HepG2 (cell line): Measurements from ENCODE around the gene GGT1. TPM values are rescaled to one million over a fixed set of nuclear protein-coding genes. Genes with fewer than 3 reads are reported as not detected.

Experiments
- ERF ChIP-seq: IDR thresholded peaks from 2 replicates; pipeline ENCODE4 v1.6.1; 2018; ENCODE audit warnings: missing biosample characterization, missing genetic modification reagents
- HIC2 ChIP-seq: sonication (generic); formaldehyde crosslinking; IDR thresholded peaks from 2 replicates; pipeline ENCODE4 v1.9.0; 2022; ENCODE audit warnings: low read depth, missing genetic modification reagents
- HNRNPH1 ChIP-seq: fragments of 200-400 bp; formaldehyde crosslinking; optimal IDR thresholded peaks from 2 replicates; pipeline ENCODE3; 2017; ENCODE audit warnings: mild to moderate bottlenecking, low read depth, low read length
- HNRNPK ChIP-seq: fragments of 200-400 bp; formaldehyde crosslinking; IDR thresholded peaks from 2 replicates; pipeline ENCODE4 v1.6.1; 2018; ENCODE audit warnings: low read length, low read depth, moderate library complexity, mild to moderate bottlenecking; ENCODE audit not compliant: poor library complexity, severe bottlenecking
- KAT8 ChIP-seq: IDR thresholded peaks from 2 replicates; pipeline ENCODE4 v1.6.1; 2016; ENCODE audit warnings: missing genetic modification reagents, missing compliant biosample characterization
- MEF2D ChIP-seq: sonication (generic); formaldehyde crosslinking; IDR thresholded peaks from 2 replicates; pipeline ENCODE4 v1.5.1; 2020; ENCODE audit warnings: mild to moderate bottlenecking, missing genetic modification reagents
- MXI1 ChIP-seq: IDR thresholded peaks from 3 replicates; pipeline ENCODE4 v1.6.1; 2012; ENCODE audit warnings: low read depth, low read length, inconsistent platforms, borderline replicate concordance
- NR2F1 ChIP-seq, 2 experiments: fragments of 450-650 bp in 1 of 2; formaldehyde crosslinking in 1 of 2; IDR thresholded peaks; 2 replicates each; pipeline versions ENCODE4 v1.5.0 to v1.6.1; 2016 to 2020; ENCODE audit warnings: mild to moderate bottlenecking in 1 of 2, missing compliant biosample characterization in 1 of 2, missing genetic modification reagents in 1 of 2, moderate library complexity in 1 of 2
- POLR2AphosphoS5 ChIP-seq: IDR thresholded peaks from 2 replicates; pipeline ENCODE4 v1.6.1; 2012; ENCODE audit warnings: low read depth, low read length
- RFX3 ChIP-seq: IDR thresholded peaks from 2 replicates; pipeline ENCODE4 v1.6.1; 2016; ENCODE audit warnings: missing biosample characterization, missing genetic modification reagents
- SIN3A ChIP-seq: IDR thresholded peaks from 2 replicates; pipeline ENCODE4 v1.6.1; 2011; ENCODE audit warnings: low read depth, mild to moderate bottlenecking, control low read depth, low read length, borderline replicate concordance
- SOX6 ChIP-seq, 2 experiments: fragments of 450-650 bp in 1 of 2; sonication (generic) in 1 of 2; formaldehyde crosslinking in 1 of 2; IDR thresholded peaks; 2 replicates each; pipeline versions ENCODE4 v1.4.0 to v1.6.1; 2017 to 2020; ENCODE audit warnings: antibody characterized with exemption in 1 of 2, mild to moderate bottlenecking in 1 of 2, missing genetic modification reagents in 1 of 2
- SRSF1 ChIP-seq: fragments of 200-400 bp; formaldehyde crosslinking; optimal IDR thresholded peaks from 2 replicates; pipeline ENCODE3; 2017; ENCODE audit warnings: mild to moderate bottlenecking, low read depth, low read length, moderate library complexity
- ZBTB7B ChIP-seq: sonication (generic); formaldehyde crosslinking; IDR thresholded peaks from 2 replicates; pipeline ENCODE4 v1.4.0; 2020; ENCODE audit warnings: missing genetic modification reagents
- ZFX ChIP-seq: sonication (generic); formaldehyde crosslinking; IDR thresholded peaks from 2 replicates; pipeline ENCODE4 v1.4.0; 2020; ENCODE audit warnings: mild to moderate bottlenecking, low read depth, missing genetic modification reagents, moderate library complexity
- ZNF224 ChIP-seq: sonication (generic); formaldehyde crosslinking; IDR thresholded peaks from 2 replicates; pipeline ENCODE4 v1.5.0; 2020; ENCODE audit warnings: mild to moderate bottlenecking, missing genetic modification reagents
- ZNF296 ChIP-seq: sonication (generic); formaldehyde crosslinking; conservative IDR thresholded peaks from 2 replicates; pipeline ENCODE4 v1.5.0; 2020; ENCODE audit warnings: mild to moderate bottlenecking, missing genetic modification reagents
- polyA plus RNA-seq, 8 experiments: library from polyadenylated mRNA; depleted of rRNA in 3 of 8; stranded (reverse) in 7 of 8; unstranded in 1 of 8; fragments of >200 nt; fragmentation: Illumina TruSeq in 4 of 8; extraction: Trizol in 4 of 8; gene quantifications; 2 replicates each; pipeline versions ENCODE4 v1.2.1 to v1.2.3, GENCODE V29; 2011 to 2016; ENCODE audit warnings: low read depth in 4 of 8, missing spikeins in 1 of 8, mixed read lengths in 1 of 8; ENCODE audit not compliant: insufficient read depth in 1 of 8
- total RNA-seq, 5 experiments: library from RNA; depleted of rRNA; stranded (reverse); fragments of >200 nt; fragmentation: Illumina TruSeq; extraction: Trizol; gene quantifications; 2 replicates each; pipeline ENCODE4 v1.2.3, GENCODE V29; 2016; ENCODE audit warnings: low read depth in 1 of 5
- TF ChIP-seq, protein P1 (sequence below): sonication (generic); formaldehyde crosslinking; IDR thresholded peaks from 2 replicates; pipeline ENCODE4 v1.8.0; 2022; ENCODE audit warnings: missing genetic modification reagents, mild to moderate bottlenecking, moderate library complexity, borderline replicate concordance
- TF ChIP-seq, protein P2 (sequence below): sonication (generic); formaldehyde crosslinking; IDR thresholded peaks from 2 replicates; pipeline ENCODE4 v1.4.0; 2020; ENCODE audit warnings: missing genetic modification reagents, mild to moderate bottlenecking, borderline replicate concordance

GGT1 gene
- total and polyA plus RNA-seq, 2 of the 13 experiments (the other 11 are each of a cell fraction or from before 2014, with no cell fraction given), result 29.9 to 103 TPM

- TF ChIP-seq, protein P1, sequence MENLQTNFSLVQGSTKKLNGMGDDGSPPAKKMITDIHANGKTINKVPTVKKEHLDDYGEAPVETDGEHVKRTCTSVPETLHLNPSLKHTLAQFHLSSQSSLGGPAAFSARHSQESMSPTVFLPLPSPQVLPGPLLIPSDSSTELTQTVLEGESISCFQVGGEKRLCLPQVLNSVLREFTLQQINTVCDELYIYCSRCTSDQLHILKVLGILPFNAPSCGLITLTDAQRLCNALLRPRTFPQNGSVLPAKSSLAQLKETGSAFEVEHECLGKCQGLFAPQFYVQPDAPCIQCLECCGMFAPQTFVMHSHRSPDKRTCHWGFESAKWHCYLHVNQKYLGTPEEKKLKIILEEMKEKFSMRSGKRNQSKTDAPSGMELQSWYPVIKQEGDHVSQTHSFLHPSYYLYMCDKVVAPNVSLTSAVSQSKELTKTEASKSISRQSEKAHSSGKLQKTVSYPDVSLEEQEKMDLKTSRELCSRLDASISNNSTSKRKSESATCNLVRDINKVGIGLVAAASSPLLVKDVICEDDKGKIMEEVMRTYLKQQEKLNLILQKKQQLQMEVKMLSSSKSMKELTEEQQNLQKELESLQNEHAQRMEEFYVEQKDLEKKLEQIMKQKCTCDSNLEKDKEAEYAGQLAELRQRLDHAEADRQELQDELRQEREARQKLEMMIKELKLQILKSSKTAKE (CRISPR knock-in tag), result peak; percentile 59; the same call in 1 of the 2 replicates
- 0 out of 2 replicates have a peak, but pooled peaks have one; percentile 34 for TF ChIP-seq ZNF224 (CRISPR knock-in tag)
- TF ChIP-seq HNRNPK, result no peak
- peak; percentile 67; the same call in 1 of the 2 replicates for TF ChIP-seq ZNF296 (CRISPR knock-in tag)
- TF ChIP-seq MXI1, result 0 out of 3 replicates have a peak, but pooled peaks have one; percentile 12
- no peak for TF ChIP-seq RFX3 (CRISPR knock-in tag)
- 0 out of 4 replicates have a peak, but pooled peaks of 1 of the 2 experiments have one; percentile 19 for TF ChIP-seq NR2F1 (CRISPR knock-in tag; IDR thresholded peaks at IDR 0.05)
- TF ChIP-seq ZFX (CRISPR knock-in tag), result peak; percentile 86
- TF ChIP-seq HIC2 (CRISPR knock-in tag), result peak; percentile 96
- peak; percentile 39; the same call in 1 of the 2 replicates for TF ChIP-seq MEF2D (CRISPR knock-in tag)
- TF ChIP-seq ZBTB7B (CRISPR knock-in tag), result peak; percentile 45; the same call in 1 of the 2 replicates
- peak; percentile 59; the same call in 1 of the 2 replicates for TF ChIP-seq KAT8
- TF ChIP-seq, protein P2, sequence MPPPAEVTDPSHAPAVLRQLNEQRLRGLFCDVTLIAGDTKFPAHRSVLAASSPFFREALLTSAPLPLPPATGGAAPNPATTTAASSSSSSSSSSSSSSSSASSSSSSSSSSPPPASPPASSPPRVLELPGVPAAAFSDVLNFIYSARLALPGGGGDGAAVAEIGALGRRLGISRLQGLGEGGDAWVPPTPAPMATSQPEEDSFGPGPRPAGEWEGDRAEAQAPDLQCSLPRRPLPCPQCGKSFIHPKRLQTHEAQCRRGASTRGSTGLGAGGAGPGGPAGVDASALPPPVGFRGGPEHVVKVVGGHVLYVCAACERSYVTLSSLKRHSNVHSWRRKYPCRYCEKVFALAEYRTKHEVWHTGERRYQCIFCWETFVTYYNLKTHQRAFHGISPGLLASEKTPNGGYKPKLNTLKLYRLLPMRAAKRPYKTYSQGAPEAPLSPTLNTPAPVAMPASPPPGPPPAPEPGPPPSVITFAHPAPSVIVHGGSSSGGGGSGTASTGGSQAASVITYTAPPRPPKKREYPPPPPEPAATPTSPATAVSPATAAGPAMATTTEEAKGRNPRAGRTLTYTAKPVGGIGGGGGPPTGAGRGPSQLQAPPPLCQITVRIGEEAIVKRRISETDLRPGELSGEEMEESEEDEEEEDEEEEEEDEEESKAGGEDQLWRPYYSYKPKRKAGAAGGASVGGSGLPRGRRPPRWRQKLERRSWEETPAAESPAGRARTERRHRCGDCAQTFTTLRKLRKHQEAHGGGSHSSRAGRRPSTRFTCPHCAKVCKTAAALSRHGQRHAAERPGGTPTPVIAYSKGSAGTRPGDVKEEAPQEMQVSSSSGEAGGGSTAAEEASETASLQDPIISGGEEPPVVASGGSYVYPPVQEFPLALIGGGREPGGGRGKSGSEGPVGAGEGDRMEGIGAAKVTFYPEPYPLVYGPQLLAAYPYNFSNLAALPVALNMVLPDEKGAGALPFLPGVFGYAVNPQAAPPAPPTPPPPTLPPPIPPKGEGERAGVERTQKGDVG (CRISPR knock-in tag), result 0 out of 2 replicates have a peak, but pooled peaks have one; percentile 36
- TF ChIP-seq HNRNPH1, result no peak
- no peak for TF ChIP-seq SOX6 (IDR thresholded peaks at IDR 0.05)
- peak; percentile 71 for TF ChIP-seq SOX6 (CRISPR knock-in tag; IDR thresholded peaks at IDR 0.05)
- TF ChIP-seq POLR2AphosphoS5, result peak; percentile 62
- peak; percentile 90; the same call in 1 of the 2 replicates for TF ChIP-seq ERF (CRISPR knock-in tag)
- TF ChIP-seq SRSF1, result no peak
- peak; percentile 76; the same call in 1 of the 2 replicates for TF ChIP-seq SIN3A
These were observed 1.5 kb upstream of the GGT1 start (continued) for GRCh38 chr22:24601217-24602104.
